Pulmonary artery endothelial cell (primary cell): ENCODE measurements around the gene TBK1. TPM values are rescaled to one million over a fixed set of nuclear protein-coding genes. Genes with fewer than 3 reads are reported as not detected.

Experiments used
- DNase-seq: peaks from one replicate; pipeline ENCODE4 v3.0.0-alpha.2; 2011; ENCODE audit warnings: low read depth, low spot score
- total RNA-seq: library from RNA; depleted of rRNA; stranded (reverse); fragments of >200 nt; gene quantifications from 2 replicates; pipeline ENCODE4 v1.2.3, GENCODE V29; 2014

TBK1 gene
- 31.6 and 39.9 TPM in 2 replicates for total RNA-seq

- peak; percentile 37 for DNase-seq
These were observed at the start of gene TBK1 for GRCh38 chr12:64451687-64452558. Gene TBK1 (plus strand): TSS chr12:64452120. CDS start chr12:64455871, 3,751 bp downstream.

GRCh38 chr12:64402181-64402580 lies 49.7 kb upstream of the TBK1 start:
- DNase-seq, result no peak

- peak; percentile 90 for DNase-seq
These were observed 48.0 kb upstream of the TBK1 start, which contains the start of gene XPOT for GRCh38 chr12:64403707-64404469. Gene XPOT (plus strand): TSS chr12:64404392. CDS start chr12:64410036, 5,644 bp downstream.

GRCh38 chr12:64404470-64405256 lies 47.3 kb upstream of the TBK1 start:
- DNase-seq, result no peak

GRCh38 chr12:64407342-64408223 lies 44.3 kb upstream of the TBK1 start:
- DNase-seq, result no peak

GRCh38 chr12:64411427-64411826 lies 40.5 kb upstream of the TBK1 start:
- no peak for DNase-seq

- no peak for DNase-seq
These were observed 39.5 kb upstream of the TBK1 start for GRCh38 chr12:64412459-64412858.

GRCh38 chr12:64413884-64414283 lies 38.0 kb upstream of the TBK1 start:
- no peak for DNase-seq

- DNase-seq, result no peak
These were observed 33.7 kb upstream of the TBK1 start for GRCh38 chr12:64418209-64418608.

GRCh38 chr12:64419696-64420095 lies 32.2 kb upstream of the TBK1 start:
- peak; percentile 20 for DNase-seq

- DNase-seq, result no peak
These were observed 23.9 kb upstream of the TBK1 start for GRCh38 chr12:64427988-64428387.

- no peak for DNase-seq
These were observed 23.0 kb upstream of the TBK1 start for GRCh38 chr12:64428956-64429355.

GRCh38 chr12:64430886-64431285 lies 21.0 kb upstream of the TBK1 start:
- no peak for DNase-seq

- DNase-seq, result no peak
These were observed 20.1 kb upstream of the TBK1 start for GRCh38 chr12:64431791-64432190.

GRCh38 chr12:64433915-64434314 lies 18.0 kb upstream of the TBK1 start:
- no peak for DNase-seq

GRCh38 chr12:64440100-64440499 lies 11.8 kb upstream of the TBK1 start:
- no peak for DNase-seq

- no peak for DNase-seq
These were observed 6.4 kb upstream of the TBK1 start for GRCh38 chr12:64445490-64445889.

GRCh38 chr12:64446295-64446694 lies 5.6 kb upstream of the TBK1 start:
- DNase-seq, result no peak

- no peak for DNase-seq
These were observed 1.8 kb upstream of the TBK1 start for GRCh38 chr12:64450057-64450640.
